Keratinocyte (primary cell): Measurements from ENCODE around the gene PARD3B. TPM values are rescaled to one million over a fixed set of nuclear protein-coding genes. Genes with fewer than 3 reads are reported as not detected.

Experiments
- DNase-seq: peaks from one replicate; pipeline ENCODE4 v3.0.0-alpha.2; 2011; ENCODE audit warnings: low read depth, missing footprints, low spot score
- FAIRE-seq: peaks from 2 replicates; lab custom pipeline; 2011; peaks lifted over from hg19 to GRCh38; lab: Jason Lieb, UNC
- H2AFZ ChIP-seq: 2 replicates; pipeline ENCODE4 v1.6.0; 2012; ENCODE audit warnings: low read length, control low read depth, inconsistent platforms; ENCODE audit not compliant: control insufficient read depth
- H3K27ac ChIP-seq: 2 replicates; pipeline ENCODE4 v1.5.1; 2011; ENCODE audit warnings: low read length; ENCODE audit not compliant: control insufficient read depth, insufficient read depth
- H3K27me3 ChIP-seq: 3 replicates; pipeline ENCODE4 v1.6.0; 2011; ENCODE audit warnings: low read length; ENCODE audit not compliant: control insufficient read depth, insufficient read depth; ENCODE audit errors: extremely low read depth
- H3K36me3 ChIP-seq, 2 experiments: 2 replicates in 1 of 2; 3 replicates in 1 of 2; pipeline ENCODE4 v1.5.1; 2011; ENCODE audit warnings: low read length in 2 of 2, mild to moderate bottlenecking in 1 of 2; ENCODE audit not compliant: control insufficient read depth in 2 of 2, insufficient read depth in 2 of 2; ENCODE audit errors: extremely low read depth in 1 of 2
- H3K4me1 ChIP-seq: 3 replicates; pipeline ENCODE4 v1.5.1; 2011; ENCODE audit warnings: low read length; ENCODE audit not compliant: control insufficient read depth, insufficient read depth; ENCODE audit errors: extremely low read depth
- H3K4me2 ChIP-seq: 3 replicates; pipeline ENCODE4 v1.6.0; 2011; ENCODE audit warnings: low read depth, low read length; ENCODE audit not compliant: control insufficient read depth, insufficient read depth; ENCODE audit errors: extremely low read depth
- H3K4me3 ChIP-seq, 3 experiments: fragments of 200-600 bp in 1 of 3; sonication (generic) in 1 of 3; 2 replicates in 2 of 3; 3 replicates in 1 of 3; pipeline ENCODE4 v1.5.1; 2011 to 2016; ENCODE audit warnings: low read length in 3 of 3, mild to moderate bottlenecking in 3 of 3, control low read depth in 2 of 3, inconsistent platforms in 1 of 3, low read depth in 1 of 3, mixed read lengths in 1 of 3, mixed run types in 1 of 3, moderate library complexity in 1 of 3; ENCODE audit not compliant: control insufficient read depth in 2 of 3, insufficient read depth in 2 of 3; ENCODE audit errors: extremely low read depth in 1 of 3
- H3K79me2 ChIP-seq: 2 replicates; pipeline ENCODE4 v1.6.0; 2012; ENCODE audit warnings: low read length; ENCODE audit not compliant: control insufficient read depth, insufficient read depth
- H3K9ac ChIP-seq: 3 replicates; pipeline ENCODE4 v1.6.0; 2011; ENCODE audit warnings: low read length; ENCODE audit not compliant: control insufficient read depth, insufficient read depth; ENCODE audit errors: extremely low read depth
- H3K9me1 ChIP-seq: 3 replicates; pipeline ENCODE4 v1.6.0; 2011; ENCODE audit warnings: low read length; ENCODE audit not compliant: control insufficient read depth, insufficient read depth; ENCODE audit errors: extremely low read depth
- H3K9me3 ChIP-seq: 2 replicates; pipeline ENCODE4 v1.5.1; 2012; ENCODE audit warnings: low read depth, low read length; ENCODE audit not compliant: control insufficient read depth
- H4K20me1 ChIP-seq: 3 replicates; pipeline ENCODE4 v1.6.0; 2011; ENCODE audit warnings: low read length; ENCODE audit not compliant: control insufficient read depth, insufficient read depth; ENCODE audit errors: extremely low read depth
- EZH2 ChIP-seq: IDR thresholded peaks from one replicate; pipeline ENCODE4 v1.6.1; 2012; ENCODE audit warnings: inconsistent platforms, mild to moderate bottlenecking, low read length, moderate library complexity
- dilution Hi-C: fragments of 300-500 bp; cut with MboI; formaldehyde crosslinking; loops from one replicate; pipeline ENCODE4 v1.7.0; 2020; ENCODE audit warnings: low sequenced_read_pairs; ENCODE audit not compliant: extremely low pct_ligation_motif_present
- polyA plus RNA-seq, 5 experiments: library from polyadenylated mRNA; depleted of rRNA in 3 of 5; stranded (reverse) in 3 of 5; stranded (forward) in 1 of 5; unstranded in 1 of 5; fragments of >200 nt; gene quantifications; 1 replicate in 1 of 5; 2 replicates in 3 of 5; 3 replicates in 1 of 5; pipeline versions ENCODE4 v1.2.1 to v1.2.3, GENCODE V29; 2011 to 2012; ENCODE audit warnings: missing spikeins in 2 of 5, low read depth in 1 of 5, low replicate concordance in 1 of 5
- TF ChIP-seq, protein P1 (sequence below), 3 experiments: IDR thresholded peaks in 1 of 3; conservative IDR thresholded peaks in 1 of 3; optimal IDR thresholded peaks in 1 of 3; 2 replicates in 2 of 3; 3 replicates in 1 of 3; pipeline versions ENCODE3 to v1.5.1; 2011; ENCODE audit warnings: low read length in 3 of 3, mild to moderate bottlenecking in 3 of 3, moderate library complexity in 2 of 3, control low read depth in 1 of 3, inconsistent platforms in 1 of 3; ENCODE audit not compliant: insufficient read depth in 2 of 3; ENCODE audit errors: extremely low read depth in 1 of 3

PARD3B gene
- polyA plus RNA-seq, 1 donor (not counting 4 experiments of a cell fraction or from before 2014, with no cell fraction given): 1.2 TPM

DNA sequence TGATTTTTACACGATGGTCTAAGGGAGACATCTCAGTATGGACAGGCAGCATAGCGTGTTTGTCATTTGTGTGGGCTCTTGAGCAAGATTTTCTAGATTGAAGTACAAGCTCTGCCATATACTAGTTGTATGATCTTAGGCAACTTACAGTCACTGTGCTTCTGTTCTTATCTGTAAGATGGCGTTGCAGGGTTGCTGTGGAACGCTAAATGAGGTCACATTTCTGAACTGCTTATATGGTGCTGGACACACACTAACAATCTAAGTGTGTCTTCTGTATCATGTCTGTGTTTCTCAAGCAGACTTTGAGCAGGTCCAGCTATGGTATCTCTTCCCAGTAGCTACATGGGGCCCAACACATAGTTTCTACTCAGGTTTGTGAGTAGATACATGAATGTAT, 29.2 kb downstream of the PARD3B start:
- Histone ChIP-seq H2AFZ (no peak overlapping the region), H3K4me1 (no peaks in the 10 kb centered on the region), H3K4me3 (no peak overlapping the region), H3K36me3 (no peaks in the 10 kb centered on the region), H3K9ac (no peak overlapping the region), H3K79me2 (no peaks in the 10 kb centered on the region), H3K9me1 (no peaks in the 10 kb centered on the region), H3K27me3 (no peaks in the 10 kb centered on the region), H3K27ac (no peak overlapping the region), H3K9me3 (no peaks in the 10 kb centered on the region), H4K20me1 (no peaks in the 10 kb centered on the region), H3K4me2 (no peak overlapping the region)
- dilution Hi-C loops: no loop called here
- FAIRE-seq: no peak
- no peak for TF ChIP-seq EZH2
- TF ChIP-seq, protein P1, sequence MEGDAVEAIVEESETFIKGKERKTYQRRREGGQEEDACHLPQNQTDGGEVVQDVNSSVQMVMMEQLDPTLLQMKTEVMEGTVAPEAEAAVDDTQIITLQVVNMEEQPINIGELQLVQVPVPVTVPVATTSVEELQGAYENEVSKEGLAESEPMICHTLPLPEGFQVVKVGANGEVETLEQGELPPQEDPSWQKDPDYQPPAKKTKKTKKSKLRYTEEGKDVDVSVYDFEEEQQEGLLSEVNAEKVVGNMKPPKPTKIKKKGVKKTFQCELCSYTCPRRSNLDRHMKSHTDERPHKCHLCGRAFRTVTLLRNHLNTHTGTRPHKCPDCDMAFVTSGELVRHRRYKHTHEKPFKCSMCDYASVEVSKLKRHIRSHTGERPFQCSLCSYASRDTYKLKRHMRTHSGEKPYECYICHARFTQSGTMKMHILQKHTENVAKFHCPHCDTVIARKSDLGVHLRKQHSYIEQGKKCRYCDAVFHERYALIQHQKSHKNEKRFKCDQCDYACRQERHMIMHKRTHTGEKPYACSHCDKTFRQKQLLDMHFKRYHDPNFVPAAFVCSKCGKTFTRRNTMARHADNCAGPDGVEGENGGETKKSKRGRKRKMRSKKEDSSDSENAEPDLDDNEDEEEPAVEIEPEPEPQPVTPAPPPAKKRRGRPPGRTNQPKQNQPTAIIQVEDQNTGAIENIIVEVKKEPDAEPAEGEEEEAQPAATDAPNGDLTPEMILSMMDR (optimal IDR thresholded peaks at IDR 0.05 in 1 of 3, IDR thresholded peaks at IDR 0.05 in 1 of 3, conservative IDR thresholded peaks at IDR 0.05 in 1 of 3; ENCODE audit: extremely low read depth in 1 of 3, insufficient read depth in 2 of 3, low read length in 3 of 3): no peak
- no peak for DNase-seq

DNA sequence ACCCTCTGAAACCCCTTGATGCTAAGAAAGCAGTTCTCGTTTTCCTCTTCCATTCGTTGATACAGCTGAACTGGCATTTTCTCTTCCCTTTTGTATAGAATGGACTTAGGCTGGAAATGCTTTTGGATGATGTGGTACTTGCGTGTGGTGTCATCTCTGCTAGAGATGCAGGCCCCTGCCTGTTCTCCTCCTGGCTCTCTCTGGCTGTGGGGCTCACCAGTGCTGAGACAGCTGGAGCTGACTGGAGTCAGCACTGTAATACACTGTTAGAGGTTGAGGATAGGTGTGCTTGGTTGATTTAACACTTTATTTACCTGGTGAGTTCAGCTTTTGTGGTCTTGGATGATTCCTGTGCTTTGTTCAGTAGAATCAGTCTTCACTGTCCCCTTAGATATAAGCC, 30.2 kb downstream of the PARD3B start:
- dilution Hi-C loops: no loop called here
- H3K4me2 ChIP-seq: no peak overlapping the region
- DNase-seq (no peak), FAIRE-seq (peak; percentile 55)
- H3K9me1 ChIP-seq: no peaks in the 10 kb centered on the region
- no peak overlapping the region for H3K4me3 ChIP-seq
- no peaks in the 10 kb centered on the region for H4K20me1 ChIP-seq
- TF ChIP-seq, protein P1 (optimal IDR thresholded peaks at IDR 0.05 in 1 of 3, IDR thresholded peaks at IDR 0.05 in 1 of 3, conservative IDR thresholded peaks at IDR 0.05 in 1 of 3; ENCODE audit: extremely low read depth in 1 of 3, insufficient read depth in 2 of 3, low read length in 3 of 3): no peak
- no peak for TF ChIP-seq EZH2
- H3K9me3 ChIP-seq: no peaks in the 10 kb centered on the region
- H3K27me3 ChIP-seq: no peaks in the 10 kb centered on the region
- H3K4me1 ChIP-seq: no peaks in the 10 kb centered on the region
- H3K27ac ChIP-seq: no peak overlapping the region
- no peak overlapping the region for H3K9ac ChIP-seq
- H3K79me2 ChIP-seq: no peaks in the 10 kb centered on the region
- H3K36me3 ChIP-seq: no peaks in the 10 kb centered on the region
- no peak overlapping the region for H2AFZ ChIP-seq
